WTC11 (cell line): ENCODE data around the gene DLX6. TPM values are rescaled to one million over a fixed set of nuclear protein-coding genes. Genes with fewer than 3 reads are reported as not detected.
A peak's percentile ranks its signal among the peaks of the same experiment; 100 is the strongest.

Source experiments
- ATAC-seq: fragments of 200-7000 bp; cut with Tn5 transposase; 2 replicates; pipeline ENCODE4 v1.10.0; 2021; ENCODE audit warnings: mild to moderate bottlenecking, moderate library complexity
- CTCF ChIA-PET: fragments of 300-600 bp; sonication (Branson Sonifier 250); formaldehyde crosslinking; loops from one replicate; lab custom pipeline; 2021; ENCODE audit warnings: antibody characterized with exemption; lab: Charles Lee
- POLR2A ChIA-PET: fragments of 350-600 bp; sonication (Branson Sonifier 250); formaldehyde crosslinking; loops from one replicate; lab custom pipeline; 2021; ENCODE audit warnings: antibody characterized with exemption; lab: Charles Lee
- DNase-seq: peaks from one replicate; pipeline ENCODE4 v3.0.0; 2021; ENCODE audit warnings: low spot score
- H3K27ac Mint-ChIP-seq: 2 replicates; pipeline ENCODE4 v1.8.0; 2021; ENCODE audit warnings: mixed read lengths
- H3K27me3 Mint-ChIP-seq: 2 replicates; pipeline ENCODE4 v1.8.0; 2021; ENCODE audit warnings: low read depth, mild to moderate bottlenecking, moderate library complexity, mixed read lengths
- H3K36me3 Mint-ChIP-seq: 2 replicates; pipeline ENCODE4 v1.8.0; 2021; ENCODE audit warnings: mixed read lengths
- H3K4me1 Mint-ChIP-seq: 2 replicates; pipeline ENCODE4 v1.8.0; 2022; ENCODE audit warnings: mixed read lengths
- H3K4me3 Mint-ChIP-seq: 2 replicates; pipeline ENCODE4 v1.8.0; 2021; ENCODE audit warnings: mild to moderate bottlenecking, moderate library complexity, mixed read lengths
- H3K9me3 Mint-ChIP-seq: 2 replicates; pipeline ENCODE4 v1.8.0; 2021; ENCODE audit warnings: mixed read lengths
- ATF1 ChIP-seq: sonication (generic); formaldehyde crosslinking; IDR thresholded peaks from 2 replicates; pipeline ENCODE4 v1.8.1; 2023; ENCODE audit warnings: mild to moderate bottlenecking, moderate library complexity, missing genetic modification reagents
- ATF3 ChIP-seq: sonication (generic); formaldehyde crosslinking; conservative IDR thresholded peaks from 2 replicates; pipeline ENCODE4 v1.8.1; 2022; ENCODE audit warnings: mild to moderate bottlenecking, missing genetic modification reagents
- E2F4 ChIP-seq: sonication (generic); formaldehyde crosslinking; IDR thresholded peaks from 2 replicates; pipeline ENCODE4 v1.8.1; 2022; ENCODE audit warnings: low read depth, mild to moderate bottlenecking, moderate library complexity, missing genetic modification reagents, borderline replicate concordance
- GABPB1 ChIP-seq: sonication (generic); formaldehyde crosslinking; IDR thresholded peaks from 2 replicates; pipeline ENCODE4 v1.8.1; 2023; ENCODE audit warnings: mild to moderate bottlenecking, missing genetic modification reagents
- KAT7 ChIP-seq: sonication (generic); formaldehyde crosslinking; IDR thresholded peaks from 2 replicates; pipeline ENCODE4 v1.8.1; 2023; ENCODE audit warnings: missing genetic modification reagents, mild to moderate bottlenecking, borderline replicate concordance
- MXD4 ChIP-seq: fragments of 250-450 bp; sonication (Bioruptor Pico); IDR thresholded peaks from 2 replicates; pipeline ENCODE4 v1.8.0; 2021; ENCODE audit warnings: mild to moderate bottlenecking, moderate library complexity, borderline replicate concordance
- SMAD4 ChIP-seq: sonication (generic); formaldehyde crosslinking; IDR thresholded peaks from 2 replicates; pipeline ENCODE4 v1.8.0; 2022; ENCODE audit warnings: mild to moderate bottlenecking, missing genetic modification reagents
- TCF7 ChIP-seq: sonication (generic); formaldehyde crosslinking; IDR thresholded peaks from 2 replicates; pipeline ENCODE4 v1.8.0; 2022; ENCODE audit warnings: mild to moderate bottlenecking, low read depth, missing genetic modification reagents, moderate library complexity
- ZBTB21 ChIP-seq: sonication (generic); formaldehyde crosslinking; IDR thresholded peaks from 2 replicates; pipeline ENCODE4 v1.8.1; 2023; ENCODE audit warnings: mild to moderate bottlenecking, missing genetic modification reagents, borderline replicate concordance
- ZSCAN18 ChIP-seq: fragments of 250-450 bp; sonication (Bioruptor Pico); IDR thresholded peaks from 2 replicates; pipeline ENCODE4 v2.1.2; 2022; ENCODE audit warnings: mild to moderate bottlenecking, moderate library complexity
- total RNA-seq: library from RNA; stranded (reverse); gene quantifications from 3 replicates; pipeline ENCODE4 v1.2.3, GENCODE V29; 2021
- TF ChIP-seq, protein P1 (sequence below): sonication (generic); formaldehyde crosslinking; IDR thresholded peaks from 2 replicates; pipeline ENCODE4 v1.8.1; 2023; ENCODE audit warnings: mild to moderate bottlenecking, missing genetic modification reagents
- TF ChIP-seq, protein P2 (sequence below): fragments of 250-450 bp; sonication (Bioruptor Pico); IDR thresholded peaks from 2 replicates; pipeline ENCODE4 v1.9.0; 2021; ENCODE audit warnings: mild to moderate bottlenecking
- TF ChIP-seq, protein P3 (sequence below): fragments of 250-450 bp; sonication (Bioruptor Pico); IDR thresholded peaks from 2 replicates; pipeline ENCODE4 v1.9.0; 2021; ENCODE audit warnings: moderate library complexity, mild to moderate bottlenecking, inconsistent platforms, borderline replicate concordance
- TF ChIP-seq, protein P4 (sequence below): sonication (generic); formaldehyde crosslinking; IDR thresholded peaks from 2 replicates; pipeline ENCODE4 v1.8.1; 2023; ENCODE audit warnings: mild to moderate bottlenecking, missing genetic modification reagents, moderate library complexity
- TF ChIP-seq, protein P5 (sequence below): sonication (generic); formaldehyde crosslinking; IDR thresholded peaks from 2 replicates; pipeline ENCODE4 v1.8.0; 2022; ENCODE audit warnings: mild to moderate bottlenecking, missing genetic modification reagents
- TF ChIP-seq, protein P6 (sequence below): sonication (generic); formaldehyde crosslinking; IDR thresholded peaks from 2 replicates; pipeline ENCODE4 v1.8.1; 2022; ENCODE audit warnings: low read depth, missing genetic modification reagents, borderline replicate concordance
- TF ChIP-seq, protein P7 (sequence below): sonication (generic); formaldehyde crosslinking; IDR thresholded peaks from 2 replicates; pipeline ENCODE4 v1.8.1; 2022; ENCODE audit warnings: missing genetic modification reagents, borderline replicate concordance

DLX6 gene
- total RNA-seq, 1 experiment from 2014 or later, result 0.09 TPM

DNA sequence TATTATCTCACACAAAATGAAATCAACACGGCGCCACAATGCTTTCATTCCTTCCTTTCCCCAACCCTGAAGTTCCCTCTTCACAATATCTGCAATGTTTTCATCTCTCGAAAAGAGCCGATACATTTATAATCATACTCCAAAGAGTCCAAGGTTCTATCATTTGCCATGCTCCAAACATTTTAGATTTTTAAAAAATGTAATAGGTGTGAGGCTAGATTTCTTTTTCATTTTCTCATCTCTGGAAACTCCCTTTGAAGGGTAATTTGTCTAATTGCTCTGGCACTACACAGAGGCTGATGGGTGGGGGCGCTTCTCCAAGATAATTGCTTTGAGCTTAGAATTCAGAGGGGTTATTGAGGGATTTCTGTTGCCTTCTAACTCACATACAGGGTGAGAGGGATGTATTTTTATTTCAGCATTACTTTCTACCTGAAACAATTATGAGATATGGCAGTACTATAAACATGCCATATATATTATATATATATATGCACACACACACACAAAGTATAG lies 14.4 kb downstream of the DLX6 start:
- TF ChIP-seq E2F4 (CRISPR knock-in tag), result no peak
- no peak for TF ChIP-seq SMAD4 (CRISPR knock-in tag)
- no peak for TF ChIP-seq ATF1 (CRISPR knock-in tag)
- TF ChIP-seq, protein P1, sequence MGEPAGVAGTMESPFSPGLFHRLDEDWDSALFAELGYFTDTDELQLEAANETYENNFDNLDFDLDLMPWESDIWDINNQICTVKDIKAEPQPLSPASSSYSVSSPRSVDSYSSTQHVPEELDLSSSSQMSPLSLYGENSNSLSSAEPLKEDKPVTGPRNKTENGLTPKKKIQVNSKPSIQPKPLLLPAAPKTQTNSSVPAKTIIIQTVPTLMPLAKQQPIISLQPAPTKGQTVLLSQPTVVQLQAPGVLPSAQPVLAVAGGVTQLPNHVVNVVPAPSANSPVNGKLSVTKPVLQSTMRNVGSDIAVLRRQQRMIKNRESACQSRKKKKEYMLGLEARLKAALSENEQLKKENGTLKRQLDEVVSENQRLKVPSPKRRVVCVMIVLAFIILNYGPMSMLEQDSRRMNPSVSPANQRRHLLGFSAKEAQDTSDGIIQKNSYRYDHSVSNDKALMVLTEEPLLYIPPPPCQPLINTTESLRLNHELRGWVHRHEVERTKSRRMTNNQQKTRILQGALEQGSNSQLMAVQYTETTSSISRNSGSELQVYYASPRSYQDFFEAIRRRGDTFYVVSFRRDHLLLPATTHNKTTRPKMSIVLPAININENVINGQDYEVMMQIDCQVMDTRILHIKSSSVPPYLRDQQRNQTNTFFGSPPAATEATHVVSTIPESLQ (CRISPR knock-in tag), result no peak
- no peak for TF ChIP-seq ZSCAN18 (CRISPR knock-in tag)
- TF ChIP-seq, protein P2, sequence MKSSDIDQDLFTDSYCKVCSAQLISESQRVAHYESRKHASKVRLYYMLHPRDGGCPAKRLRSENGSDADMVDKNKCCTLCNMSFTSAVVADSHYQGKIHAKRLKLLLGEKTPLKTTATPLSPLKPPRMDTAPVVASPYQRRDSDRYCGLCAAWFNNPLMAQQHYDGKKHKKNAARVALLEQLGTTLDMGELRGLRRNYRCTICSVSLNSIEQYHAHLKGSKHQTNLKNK, result no peak
- Mint-ChIP-seq H3K36me3 (no peaks in the 10 kb centered on the region), H3K27ac (no peak overlapping the region), H3K4me3 (no peak overlapping the region), H3K4me1 (peaks cover 75% of the 10 kb centered on the region), H3K27me3 (peaks cover 100% of the 10 kb centered on the region), H3K9me3 (no peaks in the 10 kb centered on the region)
- ChIA-PET POLR2A (no interaction called here), CTCF (interaction anchor here (0.6 to 2.1 kb wide), 2 partner anchors 14 to 1002 kb away, joined by 3 to 5 read pairs; no protein-coding TSS in a partner anchor)
- ATAC-seq (no peak), DNase-seq (no peak)

DNA sequence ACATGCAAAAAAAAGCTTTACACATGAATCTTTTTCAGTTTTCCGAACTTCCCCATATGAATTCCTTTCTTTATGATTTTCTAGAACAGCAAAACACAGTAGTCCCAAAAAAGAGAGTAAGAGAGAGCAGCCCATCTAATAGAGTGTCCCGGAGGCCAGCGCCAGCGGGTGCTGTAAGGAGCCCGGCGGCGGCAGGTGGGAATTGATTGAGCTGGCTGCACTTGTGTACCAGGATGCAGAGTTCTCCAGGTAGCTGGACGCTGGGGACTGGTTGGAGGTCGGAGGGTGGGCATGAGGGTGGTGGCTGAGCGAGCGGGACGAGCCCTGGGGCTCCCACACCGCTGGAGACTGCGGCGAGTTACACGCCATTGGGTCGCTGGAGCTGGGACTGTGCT lies 15.2 kb downstream of the DLX6 start:
- H3K27ac Mint-ChIP-seq, result no peak overlapping the region
- no peak for DNase-seq
- ChIA-PET CTCF (interaction anchor here (0.6 to 2.4 kb wide), 8 partner anchors 14 to 945 kb away, joined by 3 to 20 read pairs (median 8); partner anchors contain the start of gene DLX6), POLR2A (interaction anchor here (2.4 kb wide), 1 partner anchor 14 kb away, joined by 19 read pairs; the partner anchor contains the start of gene DLX6)
- H3K4me1 Mint-ChIP-seq, result peaks cover 82% of the 10 kb centered on the region
- ATAC-seq, result no peak
- H3K27me3 Mint-ChIP-seq, result peaks cover 100% of the 10 kb centered on the region
- H3K4me3 Mint-ChIP-seq, result peak overlapping the region; percentile 63
- H3K9me3 Mint-ChIP-seq, result no peaks in the 10 kb centered on the region
- no peaks in the 10 kb centered on the region for H3K36me3 Mint-ChIP-seq
- TF ChIP-seq, protein P3, sequence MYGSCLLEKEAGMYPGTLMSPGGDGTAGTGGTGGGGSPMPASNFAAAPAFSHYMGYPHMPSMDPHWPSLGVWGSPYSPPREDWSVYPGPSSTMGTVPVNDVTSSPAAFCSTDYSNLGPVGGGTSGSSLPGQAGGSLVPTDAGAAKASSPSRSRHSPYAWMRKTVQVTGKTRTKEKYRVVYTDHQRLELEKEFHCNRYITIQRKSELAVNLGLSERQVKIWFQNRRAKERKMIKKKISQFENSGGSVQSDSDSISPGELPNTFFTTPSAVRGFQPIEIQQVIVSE, result no peak
- no peak for TF ChIP-seq ATF3 (CRISPR knock-in tag)
- TF ChIP-seq, protein P4, sequence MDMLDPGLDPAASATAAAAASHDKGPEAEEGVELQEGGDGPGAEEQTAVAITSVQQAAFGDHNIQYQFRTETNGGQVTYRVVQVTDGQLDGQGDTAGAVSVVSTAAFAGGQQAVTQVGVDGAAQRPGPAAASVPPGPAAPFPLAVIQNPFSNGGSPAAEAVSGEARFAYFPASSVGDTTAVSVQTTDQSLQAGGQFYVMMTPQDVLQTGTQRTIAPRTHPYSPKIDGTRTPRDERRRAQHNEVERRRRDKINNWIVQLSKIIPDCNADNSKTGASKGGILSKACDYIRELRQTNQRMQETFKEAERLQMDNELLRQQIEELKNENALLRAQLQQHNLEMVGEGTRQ (CRISPR knock-in tag), result no peak
- no peak for TF ChIP-seq SMAD4 (CRISPR knock-in tag)
- TF ChIP-seq GABPB1 (CRISPR knock-in tag), result no peak
- TF ChIP-seq ZBTB21 (CRISPR knock-in tag), result no peak
- TF ChIP-seq, protein P5, sequence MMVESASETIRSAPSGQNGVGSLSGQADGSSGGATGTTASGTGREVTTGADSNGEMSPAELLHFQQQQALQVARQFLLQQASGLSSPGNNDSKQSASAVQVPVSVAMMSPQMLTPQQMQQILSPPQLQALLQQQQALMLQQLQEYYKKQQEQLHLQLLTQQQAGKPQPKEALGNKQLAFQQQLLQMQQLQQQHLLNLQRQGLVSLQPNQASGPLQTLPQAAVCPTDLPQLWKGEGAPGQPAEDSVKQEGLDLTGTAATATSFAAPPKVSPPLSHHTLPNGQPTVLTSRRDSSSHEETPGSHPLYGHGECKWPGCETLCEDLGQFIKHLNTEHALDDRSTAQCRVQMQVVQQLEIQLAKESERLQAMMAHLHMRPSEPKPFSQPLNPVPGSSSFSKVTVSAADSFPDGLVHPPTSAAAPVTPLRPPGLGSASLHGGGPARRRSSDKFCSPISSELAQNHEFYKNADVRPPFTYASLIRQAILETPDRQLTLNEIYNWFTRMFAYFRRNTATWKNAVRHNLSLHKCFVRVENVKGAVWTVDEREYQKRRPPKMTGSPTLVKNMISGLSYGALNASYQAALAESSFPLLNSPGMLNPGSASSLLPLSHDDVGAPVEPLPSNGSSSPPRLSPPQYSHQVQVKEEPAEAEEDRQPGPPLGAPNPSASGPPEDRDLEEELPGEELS, result no peak
- no peak for TF ChIP-seq ATF1 (CRISPR knock-in tag)
- no peak for TF ChIP-seq MXD4 (CRISPR knock-in tag)
- TF ChIP-seq, protein P6, sequence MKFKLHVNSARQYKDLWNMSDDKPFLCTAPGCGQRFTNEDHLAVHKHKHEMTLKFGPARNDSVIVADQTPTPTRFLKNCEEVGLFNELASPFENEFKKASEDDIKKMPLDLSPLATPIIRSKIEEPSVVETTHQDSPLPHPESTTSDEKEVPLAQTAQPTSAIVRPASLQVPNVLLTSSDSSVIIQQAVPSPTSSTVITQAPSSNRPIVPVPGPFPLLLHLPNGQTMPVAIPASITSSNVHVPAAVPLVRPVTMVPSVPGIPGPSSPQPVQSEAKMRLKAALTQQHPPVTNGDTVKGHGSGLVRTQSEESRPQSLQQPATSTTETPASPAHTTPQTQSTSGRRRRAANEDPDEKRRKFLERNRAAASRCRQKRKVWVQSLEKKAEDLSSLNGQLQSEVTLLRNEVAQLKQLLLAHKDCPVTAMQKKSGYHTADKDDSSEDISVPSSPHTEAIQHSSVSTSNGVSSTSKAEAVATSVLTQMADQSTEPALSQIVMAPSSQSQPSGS, result no peak
- TF ChIP-seq KAT7, result no peak
- no peak for TF ChIP-seq TCF7 (CRISPR knock-in tag)
- TF ChIP-seq, protein P7, sequence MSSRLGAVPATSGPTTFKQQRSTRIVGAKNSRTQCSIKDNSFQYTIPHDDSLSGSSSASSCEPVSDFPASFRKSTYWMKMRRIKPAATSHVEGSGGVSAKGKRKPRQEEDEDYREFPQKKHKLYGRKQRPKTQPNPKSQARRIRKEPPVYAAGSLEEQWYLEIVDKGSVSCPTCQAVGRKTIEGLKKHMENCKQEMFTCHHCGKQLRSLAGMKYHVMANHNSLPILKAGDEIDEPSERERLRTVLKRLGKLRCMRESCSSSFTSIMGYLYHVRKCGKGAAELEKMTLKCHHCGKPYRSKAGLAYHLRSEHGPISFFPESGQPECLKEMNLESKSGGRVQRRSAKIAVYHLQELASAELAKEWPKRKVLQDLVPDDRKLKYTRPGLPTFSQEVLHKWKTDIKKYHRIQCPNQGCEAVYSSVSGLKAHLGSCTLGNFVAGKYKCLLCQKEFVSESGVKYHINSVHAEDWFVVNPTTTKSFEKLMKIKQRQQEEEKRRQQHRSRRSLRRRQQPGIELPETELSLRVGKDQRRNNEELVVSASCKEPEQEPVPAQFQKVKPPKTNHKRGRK, result no peak
